SU-DHL-6 (cell line): ENCODE results near the gene CPLX3.

Experiments
- H2AFZ ChIP-seq: fragments of 200-600 bp; sonication (generic); 2 replicates; pipeline ENCODE4 v1.6.1; 2014; ENCODE audit warnings: low read depth, mild to moderate bottlenecking, moderate library complexity, mixed read lengths, antibody characterized with exemption, low read length; ENCODE audit not compliant: severe bottlenecking
- H3F3A ChIP-seq: fragments of 200-600 bp; shearing (Covaris generic); 2 replicates; pipeline ENCODE4 v1.6.0; 2016; ENCODE audit warnings: antibody characterized with exemption, mild to moderate bottlenecking; ENCODE audit not compliant: insufficient read depth
- H3K27ac ChIP-seq: fragments of 200-600 bp; sonication (generic); 2 replicates; pipeline ENCODE4 v1.5.1; 2016; ENCODE audit warnings: low read depth, mild to moderate bottlenecking, low read length, moderate library complexity, mixed read lengths
- H3K27me3 ChIP-seq: fragments of 200-600 bp; sonication (generic), shearing (Covaris generic); 2 replicates; pipeline ENCODE4 v1.6.0; 2014; ENCODE audit warnings: mild to moderate bottlenecking, low read length
- H3K36me3 ChIP-seq: fragments of 200-600 bp; sonication (generic); 2 replicates; pipeline ENCODE4 v1.6.1; 2014; ENCODE audit warnings: mild to moderate bottlenecking, low read length, mixed read lengths
- H3K4me2 ChIP-seq: fragments of 300-600, 200-600 bp; shearing (Covaris generic), sonication (generic); 2 replicates; pipeline ENCODE4 v1.6.0; 2014; ENCODE audit warnings: low read length, low read depth, mild to moderate bottlenecking; ENCODE audit not compliant: poor library complexity, severe bottlenecking
- H3K4me3 ChIP-seq: fragments of 200-600 bp; sonication (generic); 2 replicates; pipeline ENCODE4 v1.5.1; 2014; ENCODE audit warnings: antibody characterized with exemption, low read length, mild to moderate bottlenecking, mixed read lengths; ENCODE audit not compliant: insufficient read depth, poor library complexity, severe bottlenecking
- H3K79me2 ChIP-seq: fragments of 200-600 bp; sonication (generic); 2 replicates; pipeline ENCODE4 v1.6.1; 2014; ENCODE audit warnings: mild to moderate bottlenecking, low read length, moderate library complexity; ENCODE audit not compliant: insufficient read depth
- H3K9ac ChIP-seq: fragments of 200-600 bp; sonication (generic); 2 replicates; pipeline ENCODE4 v1.7.0; 2014; ENCODE audit warnings: mild to moderate bottlenecking, low read length
- H3K9me2 ChIP-seq: fragments of 200-600 bp; sonication (generic); replicated peaks from 2 replicates; pipeline ENCODE4 v1.6.1; 2014; ENCODE audit warnings: low read length; ENCODE audit not compliant: insufficient read depth
- H3K9me3 ChIP-seq: fragments of 200-600 bp; sonication (generic); 2 replicates; pipeline ENCODE4 v1.6.1; 2014; ENCODE audit warnings: low read length, mixed read lengths; ENCODE audit not compliant: insufficient read depth
- H4K20me1 ChIP-seq: fragments of 200-600 bp; sonication (generic); 2 replicates; pipeline ENCODE4 v1.6.1; 2014; ENCODE audit warnings: low read depth, mild to moderate bottlenecking, antibody characterized with exemption, low read length, moderate library complexity, mixed read lengths
- CTCF ChIP-seq: fragments of 200-600 bp; sonication (generic); IDR thresholded peaks from one replicate; pipeline ENCODE4 v1.5.1; 2017; ENCODE audit warnings: antibody characterized with exemption, mild to moderate bottlenecking, low read length, moderate library complexity; ENCODE audit not compliant: insufficient read depth, poor library complexity, severe bottlenecking
- EZH2phosphoT487 ChIP-seq: fragments of 200-600 bp; sonication (generic), shearing (Covaris generic); conservative IDR thresholded peaks from 2 replicates; pipeline ENCODE4 v1.6.1; 2018; ENCODE audit warnings: mild to moderate bottlenecking, antibody characterized with exemption, low read length, moderate library complexity, mixed read lengths

CPLX3 gene

GRCh38 chr15:74869726-74870407, 43.4 kb downstream of the CPLX3 start:
- TF ChIP-seq EZH2phosphoT487 = no peak
- no peak for TF ChIP-seq CTCF
- peak overlapping the region; percentile 36; the same call in 1 of the 2 replicates for H3K9ac ChIP-seq
- peak overlapping the region; percentile 40 for H3K4me2 ChIP-seq
- peak overlapping the region; percentile 58 for H3K27ac ChIP-seq
- H3K27me3 ChIP-seq = no peaks in the 10 kb centered on the region
- H4K20me1 ChIP-seq = peaks cover 3% of the 10 kb centered on the region; the same call in 1 of the 2 replicates
- H2AFZ ChIP-seq = no peak overlapping the region
- H3K4me3 ChIP-seq = no peak overlapping the region
- H3F3A ChIP-seq = peaks cover 9% of the 10 kb centered on the region
- H3K79me2 ChIP-seq = peaks cover 77% of the 10 kb centered on the region
- peaks cover 6% of the 10 kb centered on the region; the same call in 1 of the 2 replicates for H3K36me3 ChIP-seq
- H3K9me3 ChIP-seq = no peaks in the 10 kb centered on the region
- no peaks in the 10 kb centered on the region for H3K9me2 ChIP-seq

GRCh38 chr15:74870436-74871215, 44.2 kb downstream of the CPLX3 start:
- Histone ChIP-seq H3K79me2 (peaks cover 73% of the 10 kb centered on the region), H3F3A (peaks cover 9% of the 10 kb centered on the region), H3K4me2 (peak overlapping the region; percentile 40), H4K20me1 (peaks cover 3% of the 10 kb centered on the region; the same call in 1 of the 2 replicates), H2AFZ (no peak overlapping the region), H3K36me3 (peaks cover 6% of the 10 kb centered on the region; the same call in 1 of the 2 replicates), H3K9me3 (no peaks in the 10 kb centered on the region), H3K4me3 (no peak overlapping the region), H3K27me3 (no peaks in the 10 kb centered on the region), H3K9me2 (no peaks in the 10 kb centered on the region), H3K27ac (peak overlapping the region; percentile 58), H3K9ac (peak overlapping the region; percentile 36)
- TF ChIP-seq CTCF (no peak), EZH2phosphoT487 (no peak)

GRCh38 chr15:74872702-74873035, 46.2 kb downstream of the CPLX3 start:
- peak overlapping the region; percentile 58; the same call in 1 of the 2 replicates for H3K27ac ChIP-seq
- peaks cover 3% of the 10 kb centered on the region; the same call in 1 of the 2 replicates for H4K20me1 ChIP-seq
- no peaks in the 10 kb centered on the region for H3K9me2 ChIP-seq
- TF ChIP-seq EZH2phosphoT487 (no peak), CTCF (no peak)
- peaks cover 9% of the 10 kb centered on the region for H3F3A ChIP-seq
- H3K36me3 ChIP-seq = peaks cover 6% of the 10 kb centered on the region; the same call in 1 of the 2 replicates
- H3K9ac ChIP-seq = peak overlapping the region; percentile 74
- peak overlapping the region; percentile 92 for H2AFZ ChIP-seq
- no peaks in the 10 kb centered on the region for H3K9me3 ChIP-seq
- H3K4me2 ChIP-seq = peak overlapping the region; percentile 89
- peaks cover 52% of the 10 kb centered on the region for H3K79me2 ChIP-seq
- H3K4me3 ChIP-seq = peak overlapping the region; percentile 70
- H3K27me3 ChIP-seq = no peaks in the 10 kb centered on the region
